VCaP (cell line): ENCODE results near the gene NLRC4.
"Not testable (repeated sequence)": the region's sequence is repeated elsewhere in the genome, so short reads cannot be mapped to it uniquely, and the experiment has no call there.

Experiments used
- H3K27ac ChIP-seq: fragments of 450-650 bp; 2 replicates; pipeline ENCODE4 v1.5.1; 2017
- CTCF ChIP-seq: fragments of 450-650 bp; conservative IDR thresholded peaks from 2 replicates; pipeline ENCODE4 v1.5.1; 2017; ENCODE audit warnings: mild to moderate bottlenecking, moderate library complexity

NLRC4 gene

GRCh38 chr2:32284321-32284720 lies 19.6 kb upstream of the NLRC4 start:
- no peak for TF ChIP-seq CTCF
- H3K27ac ChIP-seq, result no peak overlapping the region

- TF ChIP-seq CTCF, result no peak
- peak overlapping the region; percentile 83 for H3K27ac ChIP-seq
These were observed 13.8 kb upstream of the NLRC4 start for GRCh38 chr2:32278478-32278853.

GRCh38 chr2:32277674-32278477 lies 13.2 kb upstream of the NLRC4 start, which contains the start of gene YIPF4:
YIPF4 (plus strand) TSS chr2:32277904; CDS start chr2:32278156, 252 bp downstream.
- no peak for TF ChIP-seq CTCF
- H3K27ac ChIP-seq, result peak within 1 kb of the TSS; percentile 83

GRCh38 chr2:32277363-32277673 lies 12.6 kb upstream of the NLRC4 start:
- peak overlapping the region; percentile 83 for H3K27ac ChIP-seq
- no peak for TF ChIP-seq CTCF

GRCh38 chr2:32275790-32276189 lies 11.1 kb upstream of the NLRC4 start:
- H3K27ac ChIP-seq, result not testable (repeated sequence)

- no peak for TF ChIP-seq CTCF
- no peak overlapping the region for H3K27ac ChIP-seq
These were observed 9.6 kb upstream of the NLRC4 start for GRCh38 chr2:32274289-32274688.

- H3K27ac ChIP-seq, result no peak overlapping the region
- TF ChIP-seq CTCF, result no peak
These were observed 7.6 kb upstream of the NLRC4 start for GRCh38 chr2:32272279-32272678.

GRCh38 chr2:32271063-32271462 lies 6.4 kb upstream of the NLRC4 start:
- H3K27ac ChIP-seq, result no peak overlapping the region
- no peak for TF ChIP-seq CTCF
